Large intestine (tissue), 3 donors: ENCODE results near the gene ARSG. TPM values are rescaled to one million over a fixed set of nuclear protein-coding genes. Genes with fewer than 3 reads are reported as not detected.
"Not testable (repeated sequence)": the region's sequence is repeated elsewhere in the genome, so short reads cannot be mapped to it uniquely, and the experiment has no call there.

ENCODE experiments used
- DNase-seq, 2 donors: peaks; one replicate each; pipeline versions ENCODE4 v3.0.0 to v3.0.0-alpha.2; 2013
- H3K27ac ChIP-seq: one replicate; pipeline ENCODE4 v1.5.1; 2013; ENCODE audit warnings: low read length
- H3K27me3 ChIP-seq: 2 replicates; pipeline ENCODE4 v1.6.1; 2013; ENCODE audit warnings: low read length; ENCODE audit not compliant: control insufficient read depth, insufficient read depth
- H3K36me3 ChIP-seq: 2 replicates; pipeline ENCODE4 v1.6.1; 2013; ENCODE audit warnings: low read length; ENCODE audit not compliant: control insufficient read depth, insufficient read depth
- H3K4me1 ChIP-seq: one replicate; pipeline ENCODE4 v1.6.1; 2013; ENCODE audit warnings: low read length; ENCODE audit not compliant: control insufficient read depth, insufficient read depth
- H3K4me3 ChIP-seq: one replicate; pipeline ENCODE4 v1.5.1; 2013; ENCODE audit warnings: low read length
- H3K9me3 ChIP-seq: one replicate; pipeline ENCODE4 v1.6.1; 2013; ENCODE audit warnings: mild to moderate bottlenecking, low read depth, low read length, moderate library complexity; ENCODE audit not compliant: control insufficient read depth
- WGBS: methylation state at CpG from one replicate; pipeline ENCODE4 v1.1.5; 2013; ENCODE audit warnings: low lambda C conversion rate; ENCODE audit not compliant: insufficient coverage; 5-methylcytosine and 5-hydroxymethylcytosine counted together
- polyA plus RNA-seq: library from polyadenylated mRNA; unstranded; fragments of 120-200 nt; gene quantifications from one replicate; pipeline ENCODE4 v1.2.1, GENCODE V29; 2013

Gene ARSG
- polyA plus RNA-seq, 1 donor: 1.3 TPM

DNA sequence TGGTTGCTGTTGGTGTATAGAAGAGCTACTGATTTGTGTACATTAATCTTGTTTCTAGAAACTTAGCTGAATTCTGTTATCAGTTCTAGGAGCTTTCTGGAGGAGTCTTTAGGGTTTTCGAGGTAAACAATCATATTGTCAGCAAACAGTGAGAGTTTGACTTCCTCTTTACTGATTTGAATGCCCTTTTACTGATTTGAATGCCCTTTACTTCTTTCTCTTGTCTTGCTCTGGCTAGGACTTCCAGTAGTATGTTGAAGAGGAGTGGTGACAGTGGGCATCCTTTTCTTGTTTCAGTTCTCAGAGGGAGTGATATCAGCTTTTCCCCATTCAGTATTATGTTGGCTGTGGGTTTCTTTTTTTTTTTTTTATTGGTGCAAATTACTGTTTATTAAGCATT lies 116.4 kb downstream of the ARSG start:
- not testable (repeated sequence) for H3K4me1 ChIP-seq, H3K27ac ChIP-seq, DNase-seq, H3K9me3 ChIP-seq, H3K4me3 ChIP-seq, H3K36me3 ChIP-seq, H3K27me3 ChIP-seq
- WGBS: no CpG with 5 or more reads among the region's 1 CpG

GRCh38 chr17:68413597-68414560 lies 122.6 kb downstream of the ARSG start:
- H3K36me3 ChIP-seq, H3K4me3 ChIP-seq, H3K9me3 ChIP-seq, H3K4me1 ChIP-seq, H3K27ac ChIP-seq, H3K27me3 ChIP-seq: not testable (repeated sequence)
- DNase-seq: peak in 1 of 2 donors; percentile 38
- 31% methylated on average over 2 of the region's 34 CpGs for WGBS

DNA sequence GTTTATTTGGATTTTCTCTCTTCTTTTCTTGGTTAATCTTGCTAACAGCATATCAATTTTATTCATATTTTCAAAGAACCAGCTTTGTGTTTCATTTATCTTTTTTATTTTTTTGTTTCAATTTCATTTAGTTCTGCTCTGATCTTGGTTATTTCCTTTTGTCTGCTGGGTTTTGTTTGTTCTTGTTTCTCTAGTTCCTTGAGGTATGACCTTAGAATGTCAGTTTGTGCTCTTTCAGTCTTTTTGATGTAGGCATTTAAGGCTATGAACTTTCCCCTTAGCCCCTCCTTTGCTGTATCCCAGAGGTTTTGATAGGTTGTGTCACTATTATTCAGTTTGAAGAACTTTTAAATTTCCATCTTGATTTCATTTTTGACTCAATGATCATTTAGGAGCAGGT lies 123.6 kb downstream of the ARSG start:
- H3K4me1 ChIP-seq, H3K27me3 ChIP-seq, H3K9me3 ChIP-seq, H3K36me3 ChIP-seq, H3K4me3 ChIP-seq, DNase-seq, H3K27ac ChIP-seq: not testable (repeated sequence)

- Histone ChIP-seq H3K9me3 (no peaks in the 10 kb centered on the region), H3K27ac (no peak overlapping the region), H3K36me3 (no peaks in the 10 kb centered on the region), H3K27me3 (peaks cover 2% of the 10 kb centered on the region), H3K4me1 (no peaks in the 10 kb centered on the region), H3K4me3 (no peak overlapping the region)
- WGBS: no CpG with 5 or more reads among the region's 3 CpGs
- no peak for DNase-seq
These were observed 126.0 kb downstream of the ARSG start for GRCh38 chr17:68417317-68417716.

DNA sequence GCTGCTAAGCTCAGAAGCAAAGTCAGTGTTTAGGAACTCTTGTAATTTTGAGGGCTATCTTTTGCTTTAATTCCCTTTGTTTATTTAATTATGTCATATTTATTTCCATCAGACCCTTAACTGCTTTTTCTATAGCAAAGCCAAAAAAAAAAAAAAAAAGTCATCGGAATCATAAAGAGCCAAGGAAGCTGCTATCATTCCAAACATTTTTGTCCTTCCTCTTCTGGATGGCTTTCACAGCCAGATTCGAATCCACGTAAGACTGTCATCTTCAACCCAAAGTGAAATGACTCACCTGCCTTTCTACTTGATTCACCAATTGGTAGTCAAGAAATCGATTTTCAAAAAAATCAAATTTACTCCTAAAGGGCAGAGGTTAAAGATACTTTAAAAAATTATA lies 127.6 kb downstream of the ARSG start:
- 93% methylated on average over 2 of the region's 4 CpGs for WGBS
- Histone ChIP-seq H3K4me1 (no peaks in the 10 kb centered on the region), H3K36me3 (peaks cover 2% of the 10 kb centered on the region), H3K27me3 (peaks cover 2% of the 10 kb centered on the region), H3K4me3 (no peak overlapping the region), H3K9me3 (no peaks in the 10 kb centered on the region), H3K27ac (no peak overlapping the region)
- DNase-seq: no peak

- peaks cover 2% of the 10 kb centered on the region for H3K36me3 ChIP-seq
- H3K9me3 ChIP-seq: no peaks in the 10 kb centered on the region
- no peaks in the 10 kb centered on the region for H3K4me1 ChIP-seq
- H3K4me3 ChIP-seq: no peak overlapping the region
- no peak for DNase-seq
- WGBS: no CpG with 5 or more reads among the region's 14 CpGs
- H3K27ac ChIP-seq: no peak overlapping the region
- H3K27me3 ChIP-seq: peaks cover 2% of the 10 kb centered on the region
These were observed 128.8 kb downstream of the ARSG start for GRCh38 chr17:68420065-68420464.

DNA sequence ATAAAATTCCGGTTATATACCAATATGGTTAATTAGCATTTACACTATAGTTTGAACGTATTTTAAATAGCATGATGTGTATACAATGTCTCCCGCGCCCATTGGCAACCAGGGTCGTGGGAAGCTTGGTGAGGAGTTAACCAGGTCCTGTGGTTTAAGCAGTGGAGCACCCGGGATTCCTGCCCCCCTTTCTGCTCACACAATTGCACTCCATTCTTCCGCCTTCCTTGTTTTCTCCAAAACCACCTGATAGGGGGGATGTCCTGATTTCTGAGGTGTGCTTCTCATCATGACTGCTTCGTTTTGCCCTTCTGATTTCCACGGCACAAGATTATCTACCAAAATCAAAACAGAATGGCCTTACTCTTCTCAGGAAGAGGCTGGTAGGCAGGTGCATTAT lies 130.2 kb downstream of the ARSG start:
- H3K4me1 ChIP-seq: no peaks in the 10 kb centered on the region
- 80% methylated on average over 1 of the region's 9 CpGs for WGBS
- H3K9me3 ChIP-seq: no peaks in the 10 kb centered on the region
- DNase-seq: no peak
- peaks cover 2% of the 10 kb centered on the region for H3K27me3 ChIP-seq
- no peak overlapping the region for H3K27ac ChIP-seq
- H3K4me3 ChIP-seq: no peak overlapping the region
- peaks cover 2% of the 10 kb centered on the region for H3K36me3 ChIP-seq

DNA sequence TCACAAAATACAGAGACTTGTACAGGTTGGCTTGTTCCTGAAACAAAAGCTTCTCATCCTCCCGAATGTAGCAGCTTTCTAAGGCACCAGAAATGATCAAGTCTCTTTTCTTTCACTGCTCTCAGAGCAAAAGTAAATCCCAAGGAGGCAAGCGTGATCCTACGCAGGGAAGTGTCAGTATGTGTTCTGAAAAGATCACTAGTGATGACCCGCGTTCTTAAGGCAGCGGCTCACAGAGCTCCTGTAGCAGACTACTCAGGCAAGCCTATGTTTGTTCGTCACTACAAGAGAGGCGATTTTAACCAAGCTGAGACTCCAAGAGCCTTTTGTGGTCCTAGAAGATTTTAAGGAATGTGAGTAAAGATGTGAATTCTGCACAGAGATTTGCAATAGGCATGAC lies 131.5 kb downstream of the ARSG start:
- WGBS: 100% methylated on average over 2 of the region's 8 CpGs
- Histone ChIP-seq H3K27me3 (no peaks in the 10 kb centered on the region), H3K36me3 (peaks cover 4% of the 10 kb centered on the region), H3K4me1 (no peaks in the 10 kb centered on the region), H3K27ac (no peak overlapping the region), H3K4me3 (no peak overlapping the region), H3K9me3 (no peaks in the 10 kb centered on the region)
- DNase-seq: no peak

DNA sequence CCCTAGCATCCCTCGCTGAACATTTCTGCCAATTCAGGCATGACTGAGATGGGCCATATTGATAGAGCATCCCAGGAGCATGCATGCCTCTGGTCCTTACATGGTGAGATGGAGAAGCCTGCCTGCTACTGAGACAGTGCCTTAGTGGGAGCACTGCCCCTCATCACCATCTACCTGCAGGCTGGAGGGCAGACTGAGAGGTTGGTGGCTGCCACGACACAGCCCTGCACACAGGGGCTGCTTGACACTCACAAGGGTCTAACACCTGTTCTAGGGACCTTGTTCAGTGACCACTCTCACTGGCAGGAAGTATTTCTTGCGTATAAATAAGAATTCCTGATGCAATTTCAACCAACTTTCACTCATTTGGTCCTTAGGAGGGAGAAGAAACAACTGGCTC lies 132.0 kb downstream of the ARSG start:
- Histone ChIP-seq H3K4me3 (no peak overlapping the region), H3K27ac (no peak overlapping the region), H3K36me3 (peaks cover 5% of the 10 kb centered on the region), H3K9me3 (no peaks in the 10 kb centered on the region), H3K4me1 (no peaks in the 10 kb centered on the region), H3K27me3 (no peaks in the 10 kb centered on the region)
- DNase-seq: no peak
- no CpG with 5 or more reads among the region's 3 CpGs for WGBS

GRCh38 chr17:68424203-68424602 lies 132.9 kb downstream of the ARSG start:
- H3K4me1 ChIP-seq: no peaks in the 10 kb centered on the region
- no peak for DNase-seq
- H3K4me3 ChIP-seq: no peak overlapping the region
- no peaks in the 10 kb centered on the region for H3K9me3 ChIP-seq
- peaks cover 13% of the 10 kb centered on the region for H3K36me3 ChIP-seq
- H3K27me3 ChIP-seq: no peaks in the 10 kb centered on the region
- no CpG with 5 or more reads among the region's 12 CpGs for WGBS
- no peak overlapping the region for H3K27ac ChIP-seq

- WGBS: 80% methylated on average over 1 of the region's 6 CpGs
These were observed 133.6 kb downstream of the ARSG start for GRCh38 chr17:68424861-68425260.

More at GRCh38 chr17:68424861-68425260, 133.6 kb downstream of the ARSG start:
- peak in 1 of 2 donors; percentile 41 for DNase-seq
- H3K27me3 ChIP-seq: no peaks in the 10 kb centered on the region
- H3K36me3 ChIP-seq: peaks cover 15% of the 10 kb centered on the region
- no peaks in the 10 kb centered on the region for H3K9me3 ChIP-seq
- H3K4me1 ChIP-seq: no peaks in the 10 kb centered on the region
- H3K27ac ChIP-seq: no peak overlapping the region
- H3K4me3 ChIP-seq: no peak overlapping the region
